Fibroblast of lung (primary cell): Measurements from ENCODE around the gene FBXW5. TPM values are rescaled to one million over a fixed set of nuclear protein-coding genes. Genes with fewer than 3 reads are reported as not detected.

Source experiments
- DNase-seq, 2 donors: peaks; one replicate each; pipeline versions ENCODE4 v3.0.0 to v3.0.0-alpha.2; 2010; ENCODE audit warnings: low read depth in 2 of 2
- H2AFZ ChIP-seq: 2 replicates; pipeline ENCODE4 v1.5.1; 2012; ENCODE audit warnings: low read length, control low read depth, inconsistent platforms
- H3K27ac ChIP-seq: 2 replicates; pipeline ENCODE4 v1.5.1; 2011; ENCODE audit warnings: low read length, control low read depth; ENCODE audit not compliant: insufficient read depth
- H3K27me3 ChIP-seq: 2 replicates; pipeline ENCODE4 v1.5.1; 2011; ENCODE audit warnings: mild to moderate bottlenecking, low read length; ENCODE audit not compliant: control insufficient read depth, insufficient read depth
- H3K36me3 ChIP-seq: 2 replicates; pipeline ENCODE4 v1.5.1; 2011; ENCODE audit warnings: low read length; ENCODE audit not compliant: control insufficient read depth, insufficient read depth
- H3K4me1 ChIP-seq: 2 replicates; pipeline ENCODE4 v1.5.1; 2011; ENCODE audit warnings: low read length; ENCODE audit not compliant: control insufficient read depth, insufficient read depth; ENCODE audit errors: extremely low read depth
- H3K4me2 ChIP-seq: 2 replicates; pipeline ENCODE4 v1.5.1; 2011; ENCODE audit warnings: low read length, control low read depth; ENCODE audit not compliant: insufficient read depth; ENCODE audit errors: extremely low read depth
- H3K4me3 ChIP-seq, 4 experiments: fragments of 200-600 bp in 1 of 4; sonication (generic) in 1 of 4; replicated peaks in 1 of 4; 2 replicates each; pipeline ENCODE4 v1.5.1; 2011 to 2016; ENCODE audit warnings: low read length in 4 of 4, low read depth in 3 of 4, mild to moderate bottlenecking in 3 of 4, control low read depth in 2 of 4, inconsistent platforms in 1 of 4, mixed read lengths in 1 of 4; ENCODE audit not compliant: insufficient read depth in 1 of 4; ENCODE audit errors: control extremely low read depth in 1 of 4
- H3K79me2 ChIP-seq: 2 replicates; pipeline ENCODE4 v1.5.1; 2012; ENCODE audit warnings: mild to moderate bottlenecking, low read length, inconsistent platforms; ENCODE audit not compliant: control insufficient read depth, insufficient read depth
- H3K9ac ChIP-seq: 2 replicates; pipeline ENCODE4 v1.5.1; 2011; ENCODE audit warnings: mild to moderate bottlenecking, low read length, control low read depth; ENCODE audit not compliant: insufficient read depth
- H3K9me3 ChIP-seq: 2 replicates; pipeline ENCODE4 v1.5.1; 2012; ENCODE audit warnings: low read depth, low read length; ENCODE audit not compliant: control insufficient read depth, insufficient read depth
- H4K20me1 ChIP-seq: 2 replicates; pipeline ENCODE4 v1.5.1; 2011; ENCODE audit warnings: low read length; ENCODE audit not compliant: control insufficient read depth, insufficient read depth; ENCODE audit errors: extremely low read depth
- CTCF ChIP-seq, 2 donors: IDR thresholded peaks in 1 of 2; conservative IDR thresholded peaks in 1 of 2; 1 replicate in 1 of 2; 2 replicates in 1 of 2; pipeline ENCODE4 v1.5.1; 2011 to 2012; ENCODE audit warnings: low read length in 2 of 2, control low read depth in 1 of 2, inconsistent platforms in 1 of 2, low read depth in 1 of 2, mild to moderate bottlenecking in 1 of 2
- EZH2 ChIP-seq: IDR thresholded peaks from 2 replicates; pipeline ENCODE4 v1.5.1; 2012; ENCODE audit warnings: low read length, control low read depth, mild to moderate bottlenecking; ENCODE audit errors: missing control alignments
- polyA plus RNA-seq, 2 donors: library from polyadenylated mRNA; depleted of rRNA in 1 of 2; stranded (reverse) in 1 of 2; unstranded in 1 of 2; fragments of >200 nt; gene quantifications; 2 replicates each; pipeline ENCODE4 v1.2.1, GENCODE V29; 2011 to 2012; ENCODE audit warnings: missing spikeins in 1 of 2
- total RNA-seq: library from RNA; depleted of rRNA; stranded (reverse); fragments of >200 nt; gene quantifications from 2 replicates; pipeline ENCODE4 v1.2.1, GENCODE V29; 2014

The FBXW5 gene
- total and polyA plus RNA-seq, 2 donors (not counting 1 experiment from before 2014, with no cell fraction given) = 31.3 to 166 TPM

GRCh38 chr9:136952876-136953770, 8.6 kb upstream of the FBXW5 start:
- no peaks in the 10 kb centered on the region for H3K79me2 ChIP-seq
- H3K4me1 ChIP-seq = no peaks in the 10 kb centered on the region
- H3K9me3 ChIP-seq = no peaks in the 10 kb centered on the region
- no peak overlapping the region for H3K27ac ChIP-seq
- DNase-seq = no peak
- H3K4me3 ChIP-seq = no peak overlapping the region
- H3K4me2 ChIP-seq = no peak overlapping the region
- no peaks in the 10 kb centered on the region for H3K27me3 ChIP-seq
- H4K20me1 ChIP-seq = no peaks in the 10 kb centered on the region
- no peaks in the 10 kb centered on the region for H3K36me3 ChIP-seq
- TF ChIP-seq EZH2 (no peak), CTCF (conservative IDR thresholded peaks at IDR 0.05 in 1 of 2, IDR thresholded peaks at IDR 0.05 in 1 of 2; ENCODE audit: low read depth in 1 of 2, low read length in 2 of 2) (no peak)
- no peak overlapping the region for H2AFZ ChIP-seq
- H3K9ac ChIP-seq = no peak overlapping the region

GRCh38 chr9:136952321-136952850, 7.8 kb upstream of the FBXW5 start:
- H4K20me1 ChIP-seq = no peaks in the 10 kb centered on the region
- no peak overlapping the region for H3K9ac ChIP-seq
- no peaks in the 10 kb centered on the region for H3K9me3 ChIP-seq
- H3K4me3 ChIP-seq = no peak overlapping the region
- no peak overlapping the region for H3K4me2 ChIP-seq
- H3K36me3 ChIP-seq = no peaks in the 10 kb centered on the region
- H3K4me1 ChIP-seq = no peaks in the 10 kb centered on the region
- no peak for DNase-seq
- H2AFZ ChIP-seq = no peak overlapping the region
- no peaks in the 10 kb centered on the region for H3K27me3 ChIP-seq
- TF ChIP-seq EZH2 (no peak), CTCF (conservative IDR thresholded peaks at IDR 0.05 in 1 of 2, IDR thresholded peaks at IDR 0.05 in 1 of 2; ENCODE audit: low read depth in 1 of 2, low read length in 2 of 2) (no peak)
- H3K79me2 ChIP-seq = no peaks in the 10 kb centered on the region
- H3K27ac ChIP-seq = no peak overlapping the region

- no peaks in the 10 kb centered on the region for H3K36me3 ChIP-seq
- TF ChIP-seq CTCF (conservative IDR thresholded peaks at IDR 0.05 in 1 of 2, IDR thresholded peaks at IDR 0.05 in 1 of 2; ENCODE audit: low read depth in 1 of 2, low read length in 2 of 2) (no peak), EZH2 (no peak)
- H3K9ac ChIP-seq = no peak within 1 kb of the TSS
- no peaks in the 10 kb centered on the region for H3K79me2 ChIP-seq
- no peak for DNase-seq
- no peak within 1 kb of the TSS for H2AFZ ChIP-seq
- no peaks in the 10 kb centered on the region for H3K9me3 ChIP-seq
- no peaks in the 10 kb centered on the region for H3K27me3 ChIP-seq
- no peak within 1 kb of the TSS for H3K4me2 ChIP-seq
- H3K4me3 ChIP-seq = no peak within 1 kb of the TSS
- H3K4me1 ChIP-seq = no peaks in the 10 kb centered on the region
- no peaks in the 10 kb centered on the region for H4K20me1 ChIP-seq
- H3K27ac ChIP-seq = no peak within 1 kb of the TSS
Measured at GRCh38 chr9:136951541-136952320, 7.2 kb upstream of the FBXW5 start, which contains the start of gene LCN12. TSS of gene LCN12 (plus strand) at chr9:136952273. CDS start at chr9:136952328, 55 bp downstream.
